HG02981 (cell line): ENCODE data around the gene POLR1E.
"Not testable (repeated sequence)": the region's sequence is repeated elsewhere in the genome, so short reads cannot be mapped to it uniquely, and the experiment has no call there.

Experiments
- ATAC-seq: cut with Tn5 transposase; IDR thresholded peaks from one replicate; pipeline ENCODE4 v1.9.1; 2021; ENCODE audit warnings: mild to moderate bottlenecking, moderate library complexity; ENCODE audit not compliant: unreplicated experiment

POLR1E gene

DNA sequence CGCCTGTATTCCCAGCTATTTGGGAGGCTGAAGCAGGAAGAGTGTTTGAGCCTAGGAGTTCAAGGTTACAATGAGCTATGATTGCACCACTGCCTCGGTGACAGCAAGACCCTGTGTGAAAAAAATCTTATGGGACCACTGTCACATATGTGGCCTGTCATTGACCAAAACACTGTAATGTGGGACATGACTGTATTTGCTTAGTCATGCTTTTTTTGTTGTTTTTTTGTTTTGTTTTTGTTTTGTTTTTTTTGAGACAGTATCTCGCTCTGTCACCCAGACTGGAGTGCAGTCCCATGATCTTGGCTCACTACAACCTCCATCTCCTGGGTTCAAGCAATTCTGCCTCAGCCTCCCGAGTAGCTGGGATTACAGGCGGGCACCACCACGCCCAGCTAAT lies 13.5 kb downstream of the POLR1E start:
- ATAC-seq = no peak

GRCh38 chr9:37501957-37502596 lies 16.3 kb downstream of the POLR1E start:
- no peak for ATAC-seq

DNA sequence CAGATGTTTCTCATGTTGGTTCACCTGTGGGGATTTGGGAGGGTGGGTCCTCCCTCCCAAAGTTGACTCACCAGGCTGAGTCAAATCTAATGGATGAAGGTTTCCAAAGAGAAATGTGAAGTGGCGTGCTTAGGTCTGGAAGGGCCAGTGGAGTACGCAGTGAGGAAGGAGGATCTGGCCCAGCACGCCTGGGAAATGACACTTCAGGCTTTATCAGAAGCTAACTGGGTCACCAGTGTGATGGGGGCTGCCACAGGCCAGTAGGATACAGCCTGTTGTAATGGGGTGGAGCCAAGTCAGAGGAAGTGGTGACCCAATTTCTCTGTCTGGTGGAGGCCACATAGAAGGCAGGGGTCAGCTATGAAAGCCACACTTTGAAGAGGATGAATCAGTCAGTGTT lies 18.0 kb downstream of the POLR1E start:
- ATAC-seq = no peak

- no peak for ATAC-seq
These were observed 18.9 kb downstream of the POLR1E start for GRCh38 chr9:37504605-37505004.

DNA sequence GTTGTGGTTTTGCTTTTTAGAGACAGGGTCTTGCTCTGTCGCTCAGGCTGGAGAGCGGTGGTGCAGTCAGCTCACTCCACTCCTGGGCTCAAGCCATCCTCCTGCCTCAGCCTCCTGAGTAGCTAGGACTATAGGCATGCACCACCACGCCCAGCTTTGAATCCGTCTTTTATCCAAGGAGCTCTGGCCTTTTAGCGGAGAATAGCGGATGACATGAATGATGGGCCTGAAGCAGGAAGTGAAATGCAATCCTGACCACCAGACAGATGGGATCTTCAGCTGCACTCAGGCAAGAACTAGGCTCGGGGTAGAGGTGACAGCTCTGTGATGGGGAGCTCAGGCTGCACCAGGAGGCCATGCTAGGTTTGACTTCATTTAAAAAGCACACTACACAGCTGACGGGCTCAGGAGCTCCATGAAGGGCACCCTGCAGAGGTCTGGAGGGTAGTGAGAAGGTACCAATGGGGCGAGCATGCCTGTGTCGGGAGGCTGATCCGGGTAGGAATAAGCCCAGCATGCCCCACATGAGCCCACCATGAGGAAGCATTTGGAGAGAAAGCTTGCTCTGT lies 21.9 kb downstream of the POLR1E start:
- no peak for ATAC-seq

GRCh38 chr9:37508135-37508833 lies 22.5 kb downstream of the POLR1E start:
- ATAC-seq = no peak

GRCh38 chr9:37508834-37509206 lies 23.1 kb downstream of the POLR1E start:
- ATAC-seq = no peak

- no peak for ATAC-seq
These were observed 23.8 kb downstream of the POLR1E start for GRCh38 chr9:37509536-37509935.

GRCh38 chr9:37510053-37510452 lies 24.3 kb downstream of the POLR1E start:
- ATAC-seq = not testable (repeated sequence)

- ATAC-seq = no peak
These were observed 25.6 kb downstream of the POLR1E start for GRCh38 chr9:37511016-37512010.

GRCh38 chr9:37512437-37512836 lies 26.7 kb downstream of the POLR1E start:
- ATAC-seq = no peak

- not testable (repeated sequence) for ATAC-seq
These were observed 28.7 kb downstream of the POLR1E start for GRCh38 chr9:37514415-37514814.

DNA sequence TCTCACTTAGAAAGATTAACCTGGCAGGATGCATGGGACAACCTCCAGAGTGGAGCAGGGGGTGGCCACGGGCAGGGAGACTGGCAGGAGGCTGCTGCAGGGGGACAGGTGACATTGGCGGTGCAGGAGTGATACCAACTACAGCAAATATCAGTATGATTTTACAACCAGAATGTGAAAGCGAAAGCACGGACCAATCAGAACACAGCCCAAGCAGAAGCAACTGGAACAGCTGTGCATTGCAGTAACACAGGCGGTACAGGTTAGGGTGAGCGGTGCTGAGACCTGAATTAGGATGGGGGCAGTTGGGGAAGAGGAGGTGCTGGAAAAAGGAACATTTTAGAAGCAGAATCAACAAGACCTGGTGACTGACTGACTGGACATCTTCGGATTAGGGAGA lies 29.3 kb downstream of the POLR1E start:
- no peak for ATAC-seq

- ATAC-seq = no peak
These were observed 30.0 kb downstream of the POLR1E start for GRCh38 chr9:37515620-37516258.

- no peak for ATAC-seq
These were observed 32.2 kb downstream of the POLR1E start for GRCh38 chr9:37517923-37518322.

DNA sequence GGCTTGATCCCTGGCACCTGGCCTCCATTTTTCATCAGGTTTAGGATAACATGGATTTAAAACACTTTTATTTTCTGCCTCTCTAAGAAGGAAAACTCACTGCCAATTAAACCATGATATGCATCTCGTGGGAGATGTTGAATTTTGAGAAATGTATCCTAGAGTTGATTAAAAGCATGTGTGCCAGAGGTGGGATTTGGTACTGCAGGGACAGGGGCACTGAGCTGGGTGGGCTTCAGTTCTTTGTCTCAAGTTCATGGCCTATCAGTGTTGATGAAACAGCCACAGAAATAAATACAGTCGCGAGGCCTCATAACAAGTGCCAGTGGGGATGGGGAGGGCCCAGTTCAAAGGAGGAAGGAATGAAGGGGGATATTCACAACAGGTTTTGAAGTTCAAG lies 34.9 kb downstream of the POLR1E start:
- ATAC-seq = no peak

GRCh38 chr9:37521111-37521510 lies 35.4 kb downstream of the POLR1E start:
- ATAC-seq = no peak

DNA sequence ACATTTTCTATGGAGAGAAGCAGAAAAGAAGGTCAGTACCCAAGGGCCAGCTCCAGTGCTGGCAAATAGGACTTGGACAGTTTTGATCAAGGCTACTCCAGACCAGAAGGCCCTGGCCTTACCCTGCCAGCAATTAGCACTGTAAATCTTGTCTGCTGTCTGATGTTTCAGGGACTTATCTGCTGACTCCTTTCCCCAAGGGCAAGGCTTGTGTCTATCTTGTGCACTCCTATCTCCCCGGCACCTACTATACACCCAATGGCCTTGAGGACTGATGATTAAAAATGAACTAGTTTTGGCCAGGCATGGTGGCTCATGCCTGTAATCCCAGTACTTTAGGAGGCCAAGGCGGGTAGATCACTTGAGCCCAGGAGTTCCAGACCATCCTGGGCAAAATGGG lies 37.2 kb downstream of the POLR1E start:
- no peak for ATAC-seq

- ATAC-seq = no peak
These were observed 38.2 kb downstream of the POLR1E start for GRCh38 chr9:37523916-37524315.

GRCh38 chr9:37528652-37529471 lies 43.1 kb downstream of the POLR1E start:
- no peak for ATAC-seq
